ENCODE data around the gene LSM14B.

Gene LSM14B

GRCh38 chr20:62139636-62140035 is 17.4 kb downstream of the LSM14B start:
- TF ChIP-seq PPARA (CRISPR knock-in tag; IDR thresholded peaks at IDR 0.05; ENCODE audit: borderline replicate concordance) = no peak
- TF ChIP-seq RARB (CRISPR knock-in tag; IDR thresholded peaks at IDR 0.05) = no peak
- TF ChIP-seq ZC3H10 (CRISPR knock-in tag; IDR thresholded peaks at IDR 0.05) = no peak
- TF ChIP-seq ZNF565 (CRISPR knock-in tag; conservative IDR thresholded peaks at IDR 0.05; ENCODE audit: low read depth) = no peak
- TF ChIP-seq TOX (CRISPR knock-in tag; IDR thresholded peaks at IDR 0.05; ENCODE audit: borderline replicate concordance) = no peak
- TF ChIP-seq ESRRG (CRISPR knock-in tag; IDR thresholded peaks at IDR 0.05) = no peak
- TF ChIP-seq OSR1 (CRISPR knock-in tag; IDR thresholded peaks at IDR 0.05) = no peak
- no peak for TF ChIP-seq ZFP30 (CRISPR knock-in tag; IDR thresholded peaks at IDR 0.05)
- ATAC-seq = no peak

- no peak for TF ChIP-seq TCF4 (CRISPR knock-in tag; IDR thresholded peaks at IDR 0.05; ENCODE audit: borderline replicate concordance)
- TF ChIP-seq OSR1 (CRISPR knock-in tag; IDR thresholded peaks at IDR 0.05) = no peak
- no peak for TF ChIP-seq ESRRG (CRISPR knock-in tag; IDR thresholded peaks at IDR 0.05)
- TF ChIP-seq ZFP30 (CRISPR knock-in tag; IDR thresholded peaks at IDR 0.05) = no peak
- no peak for TF ChIP-seq BACH2 (CRISPR knock-in tag; IDR thresholded peaks at IDR 0.05; ENCODE audit: borderline replicate concordance)
- no peak for TF ChIP-seq TSHZ2 (CRISPR knock-in tag; IDR thresholded peaks at IDR 0.05)
- no peak for TF ChIP-seq GLIS3 (CRISPR knock-in tag; IDR thresholded peaks at IDR 0.05)
- TF ChIP-seq RARB (CRISPR knock-in tag; IDR thresholded peaks at IDR 0.05) = no peak
- TF ChIP-seq ZNF565 (CRISPR knock-in tag; conservative IDR thresholded peaks at IDR 0.05; ENCODE audit: low read depth) = no peak
- no peak for TF ChIP-seq ZNF8 (CRISPR knock-in tag; IDR thresholded peaks at IDR 0.05)
- no peak for TF ChIP-seq ZFP3 (CRISPR knock-in tag; IDR thresholded peaks at IDR 0.05)
- no peak for TF ChIP-seq SNAI2 (CRISPR knock-in tag; IDR thresholded peaks at IDR 0.05)
Measured at GRCh38 chr20:62141043-62141396, 18.7 kb downstream of the LSM14B start.

GRCh38 chr20:62141397-62142251 is 19.3 kb downstream of the LSM14B start:
- ATAC-seq = peak; percentile 56
- no peak for TF ChIP-seq TCF4 (CRISPR knock-in tag; IDR thresholded peaks at IDR 0.05; ENCODE audit: borderline replicate concordance)
- no peak for TF ChIP-seq PPARA (CRISPR knock-in tag; IDR thresholded peaks at IDR 0.05; ENCODE audit: borderline replicate concordance)
- TF ChIP-seq OSR1 (CRISPR knock-in tag; IDR thresholded peaks at IDR 0.05) = no peak
- TF ChIP-seq TSHZ2 (CRISPR knock-in tag; IDR thresholded peaks at IDR 0.05) = no peak
- no peak for TF ChIP-seq CREB5 (CRISPR knock-in tag; IDR thresholded peaks at IDR 0.05; ENCODE audit: low read depth)
- no peak for TF ChIP-seq ESRRG (CRISPR knock-in tag; IDR thresholded peaks at IDR 0.05)
- no peak for TF ChIP-seq CSDC2 (CRISPR knock-in tag; IDR thresholded peaks at IDR 0.05)

More at GRCh38 chr20:62141043-62141396, 18.7 kb downstream of the LSM14B start:
- ATAC-seq = no peak

GRCh38 chr20:62142252-62143080 is 20.2 kb downstream of the LSM14B start:
- peak; percentile 13; the same call in 2 of the 3 replicates for ATAC-seq
- TF ChIP-seq TSHZ2 (CRISPR knock-in tag; IDR thresholded peaks at IDR 0.05) (no peak), BACH2 (CRISPR knock-in tag; IDR thresholded peaks at IDR 0.05; ENCODE audit: borderline replicate concordance) (no peak), ZNF70 (CRISPR knock-in tag; IDR thresholded peaks at IDR 0.05) (no peak), CSRNP3 (CRISPR knock-in tag; IDR thresholded peaks at IDR 0.05) (no peak), OSR1 (CRISPR knock-in tag; IDR thresholded peaks at IDR 0.05) (no peak), ISL1 (CRISPR knock-in tag; IDR thresholded peaks at IDR 0.05) (no peak), CREB5 (CRISPR knock-in tag; IDR thresholded peaks at IDR 0.05; ENCODE audit: low read depth) (no peak)

All from SK-N-SH treated with all-trans-retinoic acid at 6 μM for 48 hours (cell line).